DLD1 (cell line): ENCODE measurements around the gene DUOX1.

Source experiments
- in situ Hi-C: cut with HindIII; loops from 2 replicates; pipeline ENCODE4 v1.10.0; 2017; ENCODE audit warnings: low sequenced_read_pairs

DUOX1 gene

DNA sequence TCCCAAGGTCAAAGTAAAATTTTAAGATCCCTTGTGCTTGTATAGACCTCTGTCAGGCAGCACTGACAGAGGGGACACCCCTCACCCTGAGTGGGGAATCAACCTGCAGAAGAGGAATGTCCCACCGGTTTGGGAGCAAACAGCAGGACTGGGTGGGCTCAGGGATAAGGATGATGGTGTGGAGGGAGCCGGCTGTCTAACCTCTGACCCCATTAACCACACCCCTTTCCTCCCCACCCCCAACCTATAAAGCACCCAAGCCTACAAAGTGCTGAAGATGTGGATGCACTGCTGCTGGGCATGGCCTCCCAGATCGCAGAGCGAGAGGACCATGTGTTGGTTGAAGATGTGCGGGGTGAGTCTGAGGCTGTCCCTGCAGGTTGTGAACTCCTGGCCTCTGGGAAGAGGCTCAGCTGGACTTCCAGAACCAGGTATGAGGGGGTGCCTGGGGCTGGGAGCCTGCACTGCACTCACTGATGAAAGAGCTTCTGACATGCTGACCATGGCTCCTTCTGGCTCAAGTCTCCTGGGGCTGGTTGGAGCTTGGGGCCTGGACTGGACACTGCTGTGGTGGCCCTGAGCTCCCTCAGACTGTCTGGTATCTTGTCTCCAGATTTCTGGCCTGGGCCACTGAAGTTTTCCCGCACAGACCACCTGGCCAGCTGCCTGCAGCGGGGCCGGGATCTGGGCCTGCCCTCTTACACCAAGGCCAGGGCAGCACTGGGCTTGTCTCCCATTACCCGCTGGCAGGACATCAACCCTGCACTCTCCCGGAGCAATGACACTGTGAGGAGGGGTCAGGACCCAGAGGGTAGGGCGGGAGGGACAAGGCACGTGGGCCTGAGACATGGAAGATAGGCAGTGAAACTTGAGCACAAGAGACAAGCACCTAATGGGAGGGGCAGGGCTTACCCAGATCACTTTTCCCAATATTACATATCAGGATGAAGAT is 9.3 kb downstream of the DUOX1 start:
- in situ Hi-C loops: loop anchor here (10.0 kb wide), 1 partner anchor 166 kb away; no protein-coding TSS in a partner anchor

GRCh38 chr15:45139770-45140169 is 10.0 kb downstream of the DUOX1 start:
- in situ Hi-C loops: loop anchor here (10.0 kb wide), 1 partner anchor 165 kb away; no protein-coding TSS in a partner anchor

- in situ Hi-C loops: no loop called here
Observed at GRCh38 chr15:45140557-45141250, 10.9 kb downstream of the DUOX1 start.

DNA sequence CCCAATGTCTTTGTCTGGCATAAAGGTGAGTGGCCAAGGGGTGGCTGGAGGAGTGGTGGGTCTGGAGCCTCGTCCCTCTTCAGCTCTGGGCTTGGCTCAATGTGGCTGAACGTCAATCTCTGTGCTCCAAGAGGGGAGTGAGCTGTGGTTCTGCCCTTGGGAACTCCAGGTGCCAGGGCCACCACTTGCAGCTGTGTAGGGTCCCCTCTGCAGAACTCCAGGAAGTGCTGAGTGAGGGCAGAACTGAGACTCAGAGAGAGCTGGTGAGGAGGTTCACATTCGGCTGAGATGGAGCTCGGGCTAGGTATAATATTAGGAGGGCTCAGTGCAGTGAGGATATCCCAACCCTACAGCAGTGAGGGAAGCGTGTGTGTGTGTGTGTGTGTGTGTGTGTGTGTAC is 11.6 kb downstream of the DUOX1 start:
- in situ Hi-C loops: no loop called here

- in situ Hi-C loops: no loop called here
Observed at GRCh38 chr15:45143056-45143455, 13.3 kb downstream of the DUOX1 start.

DNA sequence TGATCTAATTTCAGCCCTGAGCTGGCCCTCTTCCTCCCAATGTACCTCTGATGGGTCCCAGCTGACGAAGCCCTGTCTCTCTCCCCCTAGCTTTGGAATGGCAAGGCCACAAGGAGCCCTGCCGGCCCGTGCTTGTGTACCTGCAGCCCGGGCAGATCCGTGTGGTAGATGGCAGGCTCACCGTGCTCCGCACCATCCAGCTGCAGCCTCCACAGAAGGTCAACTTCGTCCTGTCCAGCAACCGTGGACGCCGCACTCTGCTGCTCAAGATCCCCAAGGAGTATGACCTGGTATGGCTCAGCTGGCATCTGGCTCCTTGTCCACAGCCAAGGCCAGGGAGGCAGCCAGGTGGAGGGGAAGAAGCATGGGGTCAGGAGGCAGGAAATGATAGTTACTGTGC is 14.2 kb downstream of the DUOX1 start:
- in situ Hi-C loops: no loop called here

- in situ Hi-C loops: no loop called here
Observed at GRCh38 chr15:45144775-45145174, 15.0 kb downstream of the DUOX1 start.

- in situ Hi-C loops: no loop called here
Observed at GRCh38 chr15:45146405-45146804, 16.6 kb downstream of the DUOX1 start.

GRCh38 chr15:45147606-45148005 is 17.8 kb downstream of the DUOX1 start:
- in situ Hi-C loops: no loop called here

DNA sequence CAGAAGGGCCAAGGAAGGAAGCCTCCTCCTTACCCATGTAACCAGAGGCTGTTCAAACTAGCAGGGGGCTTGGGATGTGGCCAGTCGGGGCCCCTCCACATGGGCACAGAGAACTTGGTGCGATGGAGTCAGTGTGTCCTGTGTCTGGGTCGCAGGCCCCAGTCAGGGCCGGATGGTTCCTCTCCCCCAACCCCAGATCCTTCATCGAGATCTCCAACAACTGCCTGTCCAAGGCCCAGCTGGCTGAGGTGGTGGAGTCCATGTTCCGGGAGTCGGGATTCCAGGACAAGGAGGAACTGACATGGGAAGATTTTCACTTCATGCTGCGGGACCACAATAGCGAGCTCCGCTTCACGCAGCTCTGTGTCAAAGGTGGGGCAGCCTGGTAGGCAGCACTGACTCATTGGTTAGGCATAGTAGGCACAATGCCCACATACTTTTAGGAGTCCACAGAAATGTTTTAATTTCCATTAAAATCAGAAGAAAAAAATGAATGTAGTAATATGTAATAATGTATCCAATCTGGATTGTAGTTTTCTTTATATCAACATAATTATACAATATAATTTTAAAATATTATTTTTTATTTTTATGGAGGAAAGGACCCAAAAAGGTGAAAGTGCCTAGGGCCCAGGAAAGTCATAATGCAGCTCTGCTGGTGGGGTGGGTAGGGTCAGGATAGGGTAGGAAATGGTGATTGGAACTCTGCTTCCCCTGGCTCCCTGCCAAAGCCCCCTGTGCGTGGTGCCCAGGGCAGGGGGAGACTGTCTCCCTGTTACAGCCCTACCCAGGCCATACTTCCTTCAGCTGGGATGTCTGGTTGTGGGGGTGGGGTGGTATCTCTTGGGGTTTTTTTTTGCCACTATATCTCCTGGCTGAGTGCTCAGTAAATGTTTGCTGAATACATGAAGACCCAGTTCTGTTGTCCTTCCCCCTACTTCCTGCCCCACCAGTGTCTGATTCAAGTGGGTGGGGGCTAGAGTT is 18.6 kb downstream of the DUOX1 start:
- in situ Hi-C loops: no loop called here

DNA sequence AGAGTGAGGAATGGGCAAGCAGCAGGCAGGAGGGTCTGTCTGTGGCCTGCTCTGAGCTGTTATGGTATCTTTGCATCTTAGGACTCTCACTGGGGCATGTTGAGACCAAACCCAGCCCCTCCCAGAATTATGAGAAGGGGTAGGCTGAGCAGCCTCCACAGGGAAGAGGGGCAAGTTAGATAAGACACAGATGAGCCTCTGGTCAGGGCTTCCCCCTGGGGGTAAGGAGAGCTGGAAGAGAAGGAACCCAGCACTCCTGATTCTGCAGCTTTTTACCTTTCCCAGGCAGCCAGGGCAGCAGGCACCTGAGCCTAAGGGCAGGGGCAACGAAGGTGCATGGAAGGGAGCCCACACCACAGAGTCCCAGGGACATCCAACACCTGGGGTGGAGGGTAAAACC is 19.3 kb downstream of the DUOX1 start:
- in situ Hi-C loops: no loop called here

DNA sequence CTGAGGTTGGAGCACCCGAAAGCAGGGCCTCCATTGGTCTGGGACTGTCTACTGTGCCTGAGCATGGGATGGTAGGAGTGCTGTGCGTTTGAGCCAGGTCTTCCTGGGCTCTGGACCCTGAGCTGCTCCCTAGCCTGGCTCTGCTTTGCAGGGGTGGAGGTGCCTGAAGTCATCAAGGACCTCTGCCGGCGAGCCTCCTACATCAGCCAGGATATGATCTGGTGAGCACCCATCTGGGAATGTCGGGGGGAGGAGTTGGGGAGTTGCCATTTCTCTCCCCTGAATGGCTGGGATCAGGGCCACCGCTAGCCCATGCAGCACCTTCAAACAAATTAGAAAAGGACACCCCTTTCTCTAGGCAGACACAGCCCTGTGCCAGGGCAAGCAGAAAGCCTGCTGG is 20.7 kb downstream of the DUOX1 start:
- in situ Hi-C loops: no loop called here

GRCh38 chr15:45150997-45151396 is 21.2 kb downstream of the DUOX1 start:
- in situ Hi-C loops: no loop called here

DNA sequence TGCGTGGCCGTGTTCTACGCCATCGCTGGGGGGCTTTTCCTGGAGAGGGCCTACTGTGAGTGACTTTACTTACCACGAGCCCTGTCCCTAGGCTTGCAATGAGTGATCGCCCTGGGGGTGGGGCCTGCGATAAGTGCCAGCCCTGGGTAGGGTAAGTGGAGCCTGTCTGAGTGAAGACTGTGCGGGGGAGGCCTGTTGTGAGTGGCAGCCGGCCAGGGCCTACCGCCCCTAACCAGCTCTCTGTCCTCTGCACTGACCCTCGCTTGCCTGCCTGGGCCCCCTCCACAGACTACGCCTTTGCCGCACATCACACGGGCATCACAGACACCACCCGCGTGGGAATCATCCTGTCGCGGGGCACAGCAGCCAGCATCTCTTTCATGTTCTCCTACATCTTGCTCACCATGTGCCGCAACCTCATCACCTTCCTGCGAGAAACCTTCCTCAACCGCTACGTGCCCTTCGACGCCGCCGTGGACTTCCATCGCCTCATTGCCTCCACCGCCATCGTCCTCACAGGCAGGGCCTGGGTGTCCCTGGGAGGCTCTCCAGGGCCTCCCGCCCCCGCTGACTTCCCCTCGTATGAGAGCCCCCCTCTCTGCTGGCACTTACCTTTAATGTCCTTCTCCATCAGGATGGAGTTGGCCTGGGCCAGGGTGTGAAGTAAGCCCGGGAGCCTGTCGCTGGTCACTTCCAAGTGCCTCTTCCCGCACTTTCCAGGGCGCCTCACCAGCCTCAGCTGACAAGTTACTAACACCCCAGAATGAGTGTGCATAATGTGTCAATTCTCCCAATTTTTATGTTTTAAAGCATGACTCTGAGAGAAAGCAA is 22.4 kb downstream of the DUOX1 start:
- in situ Hi-C loops: no loop called here

- in situ Hi-C loops: no loop called here
Observed at GRCh38 chr15:45155739-45156138, 25.9 kb downstream of the DUOX1 start.

DNA sequence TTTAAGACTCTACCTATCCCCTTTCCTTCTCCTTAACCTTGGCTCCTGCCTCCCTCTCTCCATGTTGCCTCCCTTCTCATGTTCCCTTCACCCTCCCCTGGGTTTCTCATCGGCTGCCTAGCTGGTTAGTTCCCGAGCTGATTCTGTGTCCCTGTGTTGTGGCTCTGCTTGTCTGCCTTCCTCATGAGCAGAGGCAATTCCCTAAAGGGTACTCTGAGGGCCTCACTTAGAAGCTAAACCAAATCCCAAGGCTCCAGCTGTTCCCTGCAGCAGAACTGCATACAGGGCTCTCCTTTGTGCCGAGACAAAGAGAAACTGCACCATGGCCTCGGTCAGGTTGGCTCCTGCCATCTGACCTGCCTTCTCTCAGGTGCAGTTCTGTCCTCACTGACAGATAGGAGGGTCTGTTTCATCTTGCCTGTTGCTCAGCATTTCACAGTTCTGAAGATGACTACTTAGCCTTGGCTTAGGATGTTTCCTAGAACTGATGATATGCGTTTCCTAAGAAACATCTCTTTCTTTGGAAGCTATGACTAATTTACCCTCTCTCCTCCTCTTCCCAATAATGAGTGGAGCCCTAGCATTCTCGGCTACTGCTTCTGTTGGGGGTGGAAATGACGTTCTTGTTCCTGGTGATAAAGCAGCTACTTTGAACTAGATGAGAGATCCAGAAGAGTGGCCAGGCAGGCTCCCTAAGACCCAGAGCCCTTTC is 27.1 kb downstream of the DUOX1 start:
- in situ Hi-C loops: no loop called here

DNA sequence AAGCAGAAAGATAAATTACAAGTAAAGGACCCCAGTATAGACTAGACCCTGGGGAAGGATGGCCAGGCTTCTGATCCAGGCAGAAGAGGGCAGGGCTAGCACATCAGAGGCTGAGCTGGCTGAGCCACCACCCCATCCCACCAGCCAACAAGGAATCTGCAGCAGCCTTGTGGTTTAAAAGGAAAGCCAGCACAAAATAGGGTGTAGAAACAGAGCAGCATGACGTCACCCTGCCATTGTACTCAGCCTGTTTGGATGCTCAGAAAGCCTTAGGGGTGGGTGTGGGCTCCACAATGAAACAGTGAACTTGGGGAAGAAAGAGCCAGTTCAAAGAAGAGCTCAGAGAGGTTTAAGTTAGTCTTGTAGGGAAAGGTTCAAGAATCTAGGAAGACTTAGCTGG is 28.2 kb downstream of the DUOX1 start:
- in situ Hi-C loops: no loop called here

GRCh38 chr15:45161666-45162065 is 31.9 kb downstream of the DUOX1 start:
- in situ Hi-C loops: no loop called here

- in situ Hi-C loops: no loop called here
Observed at GRCh38 chr15:45162771-45163507, 33.1 kb downstream of the DUOX1 start.
